ENCODE data around the gene THOC5.
A peak's percentile ranks its signal among the peaks of the same experiment; 100 is the strongest.
"Not testable (repeated sequence)": the region's sequence is repeated elsewhere in the genome, so short reads cannot be mapped to it uniquely, and the experiment has no call there.

THOC5 gene

DNA sequence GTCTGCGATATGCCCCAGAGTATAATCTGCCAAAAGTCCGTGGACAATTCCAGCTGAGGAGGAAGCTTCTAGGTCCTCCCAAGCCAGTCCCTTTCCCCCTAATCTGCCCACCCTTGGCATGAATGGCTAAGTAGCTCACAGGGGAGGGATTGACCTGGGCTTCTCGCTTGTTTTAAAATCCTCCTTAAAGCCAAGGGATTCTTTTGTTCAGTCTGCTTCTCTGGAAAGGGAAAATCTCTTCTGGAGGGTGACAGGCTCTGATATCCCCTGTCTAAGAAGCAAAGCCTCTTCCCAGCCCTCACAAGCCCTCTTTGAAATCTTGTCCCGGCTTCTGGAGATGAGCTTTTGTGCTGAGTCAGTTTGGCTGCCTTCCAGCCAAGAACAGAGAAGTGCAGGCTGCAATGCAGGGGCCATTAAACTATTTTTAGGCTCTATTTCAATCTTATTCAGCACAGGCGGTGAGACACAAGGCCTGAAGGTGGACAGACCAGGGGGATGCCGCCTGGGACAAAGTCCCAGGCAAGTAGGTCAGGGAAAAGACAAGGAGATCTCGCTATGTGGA lies 49.7 kb downstream of the THOC5 start:
- DNase-seq: no peak

DNA sequence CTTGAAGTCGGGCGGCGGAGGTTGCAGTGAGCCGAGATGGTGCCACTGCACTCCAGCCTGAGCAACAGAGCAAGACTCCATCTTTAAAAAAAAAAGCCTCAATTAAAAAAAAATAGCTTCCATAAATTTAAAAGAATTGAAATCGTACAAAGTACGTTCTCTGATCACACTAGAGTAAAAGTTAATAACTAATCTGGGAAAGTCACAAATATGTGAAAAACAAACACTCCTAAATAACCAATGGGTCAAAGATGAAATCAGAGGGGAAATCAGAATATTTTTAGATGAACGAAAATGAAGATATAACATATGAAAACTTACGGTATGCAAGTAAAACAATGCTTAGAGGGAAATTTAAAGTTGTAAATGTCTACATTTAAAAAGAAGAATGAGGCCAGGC lies 53.7 kb downstream of the THOC5 start:
- DNase-seq: no peak

DNA sequence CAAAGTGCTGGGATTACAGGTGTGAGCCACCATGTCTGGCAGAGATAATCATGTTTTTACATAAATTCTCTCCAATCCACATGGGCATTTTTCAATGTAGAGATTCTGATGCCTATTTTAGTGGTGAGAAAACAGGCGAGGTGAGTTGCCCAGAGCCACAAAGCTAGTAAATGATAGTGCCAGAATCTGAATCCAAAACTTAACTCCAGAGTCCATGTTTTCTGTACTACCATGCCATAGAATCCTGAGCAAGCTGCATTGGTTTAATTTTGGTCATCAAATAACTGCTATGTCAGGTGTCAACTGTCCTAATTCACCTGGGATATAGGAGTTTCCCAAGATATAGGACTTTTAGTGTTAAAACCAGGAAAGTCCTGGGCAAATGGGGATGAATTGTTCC lies 59.9 kb downstream of the THOC5 start:
- no peak for DNase-seq

DNA sequence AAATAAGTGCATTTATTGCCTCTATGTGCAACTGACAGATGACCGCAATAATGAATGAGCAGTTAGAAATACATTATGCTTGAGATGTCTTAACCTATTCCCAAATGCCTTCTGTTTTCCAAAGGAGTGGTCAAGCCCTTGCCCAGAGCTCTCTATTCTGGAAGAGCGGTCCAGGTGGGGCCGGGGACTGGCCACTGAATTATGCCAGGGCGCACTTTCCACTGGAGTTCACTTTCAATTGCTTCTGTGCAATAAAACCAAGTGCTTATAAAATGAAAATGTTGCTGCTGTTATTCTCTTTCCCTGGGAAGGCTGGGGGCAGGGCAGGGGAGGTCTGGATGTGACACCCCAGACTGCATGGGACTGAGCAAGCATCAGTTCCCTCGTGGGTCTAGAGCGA lies 62.5 kb downstream of the THOC5 start:
- DNase-seq: no peak

DNA sequence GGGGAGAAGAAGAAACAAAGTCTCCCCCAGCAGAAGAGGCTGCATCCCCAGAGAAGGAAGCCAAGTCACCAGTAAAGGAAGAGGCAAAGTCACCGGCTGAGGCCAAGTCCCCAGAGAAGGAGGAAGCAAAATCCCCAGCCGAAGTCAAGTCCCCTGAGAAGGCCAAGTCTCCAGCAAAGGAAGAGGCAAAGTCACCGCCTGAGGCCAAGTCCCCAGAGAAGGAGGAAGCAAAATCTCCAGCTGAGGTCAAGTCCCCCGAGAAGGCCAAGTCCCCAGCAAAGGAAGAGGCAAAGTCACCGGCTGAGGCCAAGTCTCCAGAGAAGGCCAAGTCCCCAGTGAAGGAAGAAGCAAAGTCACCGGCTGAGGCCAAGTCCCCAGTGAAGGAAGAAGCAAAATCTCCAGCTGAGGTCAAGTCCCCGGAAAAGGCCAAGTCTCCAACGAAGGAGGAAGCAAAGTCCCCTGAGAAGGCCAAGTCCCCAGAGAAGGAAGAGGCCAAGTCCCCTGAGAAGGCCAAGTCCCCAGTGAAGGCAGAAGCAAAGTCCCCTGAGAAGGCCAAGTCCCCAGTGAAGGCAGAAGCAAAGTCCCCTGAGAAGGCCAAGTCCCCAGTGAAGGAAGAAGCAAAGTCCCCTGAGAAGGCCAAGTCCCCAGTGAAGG lies 64.3 kb downstream of the THOC5 start:
- not testable (repeated sequence) for DNase-seq

DNA sequence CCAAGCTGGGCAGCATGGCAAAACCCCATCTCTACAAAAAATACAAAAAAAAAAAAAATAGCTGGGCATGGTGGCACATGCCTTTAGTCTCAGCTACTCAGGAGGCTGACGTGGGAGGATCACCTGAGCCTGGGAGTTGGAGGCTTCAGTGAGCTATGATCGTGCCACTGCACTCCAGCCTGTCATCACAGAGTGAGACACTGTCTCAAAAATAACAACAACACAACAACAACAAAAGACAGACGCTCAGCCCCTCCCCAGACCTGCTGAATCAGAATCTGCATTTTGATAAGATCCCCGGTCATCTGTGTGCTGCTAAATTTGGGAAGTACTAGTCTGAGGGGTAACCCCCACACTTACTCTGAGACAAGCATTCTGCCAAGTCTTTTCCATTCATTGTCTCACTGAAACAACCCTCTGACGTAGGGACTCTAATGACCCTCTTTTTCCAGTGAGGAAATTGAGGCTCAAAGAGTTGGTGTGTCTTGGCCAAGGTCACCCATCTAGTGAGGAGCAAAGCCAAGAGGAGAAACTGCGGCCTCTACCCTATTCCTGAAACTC lies 66.1 kb downstream of the THOC5 start:
- no peak for DNase-seq

DNA sequence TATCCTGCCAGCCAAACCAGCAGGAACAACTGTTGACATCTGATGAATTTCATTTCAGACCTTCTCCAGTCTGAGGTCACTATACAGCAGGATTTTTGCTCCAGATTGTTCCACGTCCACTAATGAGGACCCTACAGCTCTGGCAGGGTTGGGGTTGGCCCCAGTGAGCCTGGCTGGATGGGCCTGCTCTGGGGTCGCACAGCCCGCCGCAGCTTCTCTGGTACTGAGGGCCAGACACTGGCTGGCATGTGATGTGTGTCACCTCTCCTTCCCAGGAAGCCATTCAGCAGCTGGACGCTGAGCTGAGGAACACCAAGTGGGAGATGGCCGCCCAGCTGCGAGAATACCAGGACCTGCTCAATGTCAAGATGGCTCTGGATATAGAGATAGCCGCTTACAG lies 68.1 kb downstream of the THOC5 start:
- no peak for DNase-seq

DNA sequence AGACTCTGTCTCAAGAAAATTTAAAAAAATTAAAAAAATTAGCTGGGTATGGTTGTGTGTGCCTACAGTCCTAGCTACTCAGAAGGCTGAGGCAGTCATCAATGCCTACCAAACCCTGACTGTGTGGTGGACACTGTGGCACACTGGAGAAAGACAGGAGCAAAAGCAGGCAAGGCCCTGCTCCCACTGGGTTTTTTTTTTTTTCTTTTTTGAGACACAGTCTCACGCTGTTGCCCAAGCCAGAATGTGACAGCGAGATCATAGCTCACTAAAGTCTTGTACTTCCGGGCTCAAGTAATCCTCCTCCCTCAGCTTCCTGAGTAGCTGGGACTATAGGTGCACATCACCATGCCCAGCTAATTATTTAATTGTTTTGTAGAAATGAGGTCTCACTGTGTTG lies 68.9 kb downstream of the THOC5 start:
- DNase-seq: no peak

DNA sequence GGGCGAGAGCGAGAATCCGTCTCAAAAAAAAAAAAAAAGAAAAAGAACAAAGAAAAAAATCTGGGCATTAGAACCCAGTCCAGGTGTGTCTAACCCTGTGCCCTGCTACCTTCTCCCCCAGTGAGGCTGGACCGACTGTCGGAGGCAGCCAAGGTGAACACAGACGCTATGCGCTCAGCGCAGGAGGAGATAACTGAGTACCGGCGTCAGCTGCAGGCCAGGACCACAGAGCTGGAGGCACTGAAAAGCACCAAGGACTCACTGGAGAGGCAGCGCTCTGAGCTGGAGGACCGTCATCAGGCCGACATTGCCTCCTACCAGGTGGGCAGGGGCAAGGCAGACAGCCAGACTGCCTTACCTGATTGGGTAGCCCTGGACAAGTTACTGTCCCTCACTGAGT lies 70.3 kb downstream of the THOC5 start:
- no peak for DNase-seq

DNA sequence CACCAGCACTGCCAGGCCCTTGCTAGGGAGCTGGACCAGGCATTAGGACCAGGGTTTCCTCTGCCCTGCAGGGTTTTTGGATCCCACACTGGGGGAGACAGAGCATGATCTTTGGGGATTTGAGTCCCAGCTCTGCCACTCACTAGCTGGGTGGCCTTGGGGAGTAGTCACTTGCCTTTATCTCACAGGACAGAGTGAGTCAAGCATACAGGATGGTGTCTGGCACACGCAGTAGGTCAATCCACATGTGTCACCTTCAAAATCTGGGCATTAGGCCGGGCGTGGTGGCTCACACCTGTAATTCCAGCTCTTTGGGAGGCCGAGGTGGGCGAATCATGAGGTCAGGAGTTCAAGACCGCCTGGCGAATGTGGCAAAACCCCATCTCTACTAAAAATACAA lies 70.8 kb downstream of the THOC5 start:
- no peak for DNase-seq

DNA sequence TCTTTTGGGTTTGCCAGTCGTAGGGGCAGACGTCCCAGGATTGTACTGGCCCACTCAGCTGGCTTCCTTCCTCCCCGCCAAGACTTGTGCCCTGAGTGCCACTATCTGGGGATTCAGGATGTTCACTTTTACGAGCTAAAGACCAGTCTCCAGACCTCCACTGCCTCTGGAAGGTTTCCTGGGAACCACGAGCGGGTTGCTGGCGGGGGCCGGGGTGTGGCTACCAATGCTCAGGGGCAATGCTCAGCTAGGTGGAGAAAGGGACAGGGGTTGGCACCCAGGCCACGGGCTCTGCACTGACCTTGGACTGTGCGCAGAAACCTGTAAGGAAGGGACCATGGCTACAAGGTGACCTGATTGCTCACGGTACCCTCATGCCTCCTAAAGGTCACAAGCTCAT lies 71.3 kb downstream of the THOC5 start:
- no peak for DNase-seq

DNA sequence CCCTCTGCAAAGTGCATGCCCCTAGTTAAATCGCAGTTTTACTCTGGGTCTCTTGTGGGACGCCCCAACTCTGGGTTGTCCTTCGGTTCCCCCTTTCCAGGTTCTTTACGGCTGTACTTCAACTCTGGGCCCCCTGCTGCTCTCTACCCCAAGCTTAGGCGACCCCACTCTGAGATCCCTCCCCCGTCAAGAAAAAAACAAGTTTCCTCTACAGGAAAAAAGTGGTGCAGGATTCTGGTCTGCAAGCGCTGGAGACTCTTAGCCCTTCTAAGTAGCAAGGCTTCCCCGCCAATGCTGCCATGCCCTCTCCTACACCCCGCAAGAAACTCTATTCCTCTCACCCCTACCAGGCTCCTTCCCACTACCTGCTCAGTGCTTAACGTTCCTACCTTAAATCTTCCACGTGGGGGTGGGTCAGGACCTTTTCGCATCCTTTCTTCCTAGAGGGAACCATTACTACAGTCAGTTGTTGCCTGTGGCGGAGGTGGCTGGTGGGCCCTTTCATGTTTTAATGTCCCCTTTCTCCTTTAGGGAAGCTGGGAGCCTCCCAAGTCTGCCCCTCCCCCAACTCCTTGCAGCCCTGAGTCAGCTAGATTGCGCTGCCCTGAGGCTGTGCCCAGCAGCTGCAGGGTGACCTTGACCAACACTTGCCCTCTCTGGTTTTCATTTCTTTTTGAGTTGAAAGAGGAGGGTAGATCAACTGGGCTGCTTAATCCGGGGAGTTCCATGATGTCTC lies 72.1 kb downstream of the THOC5 start:
- no peak for DNase-seq

DNA sequence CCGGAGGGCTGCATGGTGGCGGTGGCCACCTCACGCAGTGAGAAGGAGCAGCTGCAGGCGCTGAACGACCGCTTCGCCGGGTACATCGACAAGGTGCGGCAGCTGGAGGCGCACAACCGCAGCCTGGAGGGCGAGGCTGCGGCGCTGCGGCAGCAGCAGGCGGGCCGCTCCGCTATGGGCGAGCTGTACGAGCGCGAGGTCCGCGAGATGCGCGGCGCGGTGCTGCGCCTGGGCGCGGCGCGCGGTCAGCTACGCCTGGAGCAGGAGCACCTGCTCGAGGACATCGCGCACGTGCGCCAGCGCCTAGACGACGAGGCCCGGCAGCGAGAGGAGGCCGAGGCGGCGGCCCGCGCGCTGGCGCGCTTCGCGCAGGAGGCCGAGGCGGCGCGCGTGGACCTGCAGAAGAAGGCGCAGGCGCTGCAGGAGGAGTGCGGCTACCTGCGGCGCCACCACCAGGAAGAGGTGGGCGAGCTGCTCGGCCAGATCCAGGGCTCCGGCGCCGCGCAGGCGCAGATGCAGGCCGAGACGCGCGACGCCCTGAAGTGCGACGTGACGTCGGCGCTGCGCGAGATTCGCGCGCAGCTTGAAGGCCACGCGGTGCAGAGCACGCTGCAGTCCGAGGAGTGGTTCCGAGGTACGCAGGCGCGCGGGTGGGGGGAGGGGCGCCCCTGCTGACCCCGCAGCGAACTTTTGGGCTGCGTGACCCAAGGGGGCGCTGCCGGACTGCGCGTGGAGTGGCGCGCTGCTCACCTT lies 72.9 kb downstream of the THOC5 start:
- DNase-seq: peak; percentile 60

DNA sequence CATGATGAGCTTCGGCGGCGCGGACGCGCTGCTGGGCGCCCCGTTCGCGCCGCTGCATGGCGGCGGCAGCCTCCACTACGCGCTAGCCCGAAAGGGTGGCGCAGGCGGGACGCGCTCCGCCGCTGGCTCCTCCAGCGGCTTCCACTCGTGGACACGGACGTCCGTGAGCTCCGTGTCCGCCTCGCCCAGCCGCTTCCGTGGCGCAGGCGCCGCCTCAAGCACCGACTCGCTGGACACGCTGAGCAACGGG lies 73.4 kb downstream of the THOC5 start:
- DNase-seq: no peak

DNA sequence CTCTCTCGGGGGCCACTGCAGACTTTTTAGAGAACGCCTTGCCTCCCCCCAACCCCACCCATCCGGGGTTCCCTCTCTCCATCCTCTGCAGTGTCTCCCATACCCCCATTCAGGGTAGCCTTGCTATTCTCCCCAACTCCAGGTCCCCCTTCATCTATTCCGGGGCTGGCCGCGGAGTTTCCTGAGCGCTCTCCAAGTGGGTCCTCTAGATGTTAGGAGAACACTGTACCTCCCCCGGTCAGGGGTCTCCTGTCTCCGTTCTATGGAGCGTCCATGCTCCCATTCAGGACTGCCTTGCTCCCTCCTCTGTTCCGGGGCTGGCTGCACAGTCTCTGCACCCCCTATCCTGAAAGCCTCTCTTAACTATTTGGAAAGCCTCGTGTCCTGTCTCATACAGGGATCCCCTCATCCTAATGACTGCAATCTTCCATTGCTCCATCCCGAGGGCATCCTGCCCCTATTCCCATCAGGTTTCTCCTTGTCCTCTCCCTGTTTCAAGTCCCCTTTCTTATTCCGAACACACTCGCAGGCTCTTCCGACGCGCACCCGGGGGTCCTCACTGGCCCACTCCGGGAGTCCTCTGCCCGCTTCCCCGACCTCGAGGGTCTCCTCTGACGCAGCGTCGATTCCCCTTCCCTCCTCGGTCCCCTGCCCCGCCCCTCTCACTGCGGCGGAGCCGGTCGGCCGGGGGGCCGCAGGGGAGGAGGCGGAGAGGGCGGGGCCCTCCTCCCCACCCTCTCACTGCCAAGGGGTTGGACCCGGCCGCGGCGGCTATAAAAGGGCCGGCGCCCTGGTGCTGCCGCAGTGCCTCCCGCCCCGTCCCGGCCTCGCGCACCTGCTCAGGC lies 73.9 kb downstream of the THOC5 start, which contains the start of gene NEFH:
Gene NEFH (plus strand): TSS at position 802 of the 845 bp plus-strand sequence. CDS start 45 bp downstream, outside the sequence.
- no peak for DNase-seq

DNA sequence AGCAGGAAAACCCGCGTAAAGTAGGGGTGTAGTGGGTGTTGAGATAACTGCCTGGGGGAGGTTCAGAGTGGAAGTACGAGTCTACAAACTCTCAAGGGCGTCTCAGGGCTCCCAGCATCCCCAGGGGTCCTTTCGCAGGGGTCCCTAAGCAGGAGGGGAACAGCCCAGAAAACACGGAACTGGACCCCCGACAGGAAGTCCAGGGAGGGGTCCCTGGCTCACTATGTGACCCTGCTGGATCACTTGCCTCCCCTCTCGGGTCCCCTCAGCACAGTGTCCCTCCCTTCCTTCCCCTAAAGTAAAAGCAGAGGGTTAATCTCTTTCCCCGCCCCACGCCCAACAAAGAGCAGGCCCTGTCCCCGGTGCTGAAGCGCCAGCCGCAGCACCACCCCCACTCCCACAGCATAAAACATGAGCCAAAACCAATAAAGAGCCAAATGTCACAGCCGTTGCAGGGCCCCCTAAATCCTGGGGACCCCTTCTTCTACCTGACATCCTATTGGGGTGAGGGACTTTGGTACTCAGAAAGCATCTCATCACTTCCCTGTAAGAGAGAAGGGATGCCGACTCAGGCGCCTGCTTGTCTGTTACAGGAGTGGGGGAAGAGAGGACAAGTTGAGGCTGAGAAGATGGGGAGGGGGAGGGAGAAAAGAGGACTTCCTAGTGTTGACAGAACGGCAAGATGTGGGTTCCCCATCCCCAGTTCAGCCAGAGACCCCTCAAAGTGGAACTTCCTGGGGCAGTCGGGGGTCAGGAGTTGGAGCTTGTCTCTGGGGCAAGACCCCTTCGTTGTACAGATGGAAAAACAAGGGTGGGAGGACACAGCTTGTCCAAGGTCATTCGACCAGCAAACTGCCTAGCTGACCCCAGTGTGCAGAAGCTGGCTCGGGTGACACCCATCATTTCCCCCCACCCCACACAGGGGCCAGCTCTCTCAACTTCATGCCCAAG lies 75.0 kb downstream of the THOC5 start:
- DNase-seq: peak; percentile 8

DNA sequence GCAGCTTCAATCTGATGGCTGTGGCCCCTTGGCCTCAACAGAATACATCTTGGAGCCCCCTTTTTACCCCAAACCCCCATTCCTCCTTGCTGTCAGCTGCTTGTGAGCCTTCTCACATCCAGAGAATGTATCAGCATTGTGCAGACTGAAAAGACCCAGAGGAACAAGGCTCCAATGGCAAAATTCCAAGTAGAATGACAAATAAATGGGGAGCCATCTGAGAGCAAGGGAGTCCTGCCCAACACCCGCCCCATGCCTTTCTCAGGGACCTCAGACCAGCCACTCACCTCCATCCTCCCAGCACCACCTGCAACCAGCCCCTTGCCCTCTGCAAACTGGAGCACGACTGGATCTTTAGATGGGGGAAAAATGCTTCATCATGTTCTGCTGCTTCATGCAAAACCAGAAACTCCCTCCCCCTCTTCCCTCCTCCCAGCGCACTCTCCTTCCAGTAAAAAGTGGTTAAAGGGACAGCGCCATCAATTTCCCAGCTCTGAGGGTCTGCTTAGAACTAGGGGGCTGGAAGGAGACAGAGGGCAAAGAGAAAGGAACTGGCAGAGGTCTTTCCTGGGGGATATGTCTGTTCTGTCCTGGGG lies 75.7 kb downstream of the THOC5 start:
- DNase-seq: no peak

DNA sequence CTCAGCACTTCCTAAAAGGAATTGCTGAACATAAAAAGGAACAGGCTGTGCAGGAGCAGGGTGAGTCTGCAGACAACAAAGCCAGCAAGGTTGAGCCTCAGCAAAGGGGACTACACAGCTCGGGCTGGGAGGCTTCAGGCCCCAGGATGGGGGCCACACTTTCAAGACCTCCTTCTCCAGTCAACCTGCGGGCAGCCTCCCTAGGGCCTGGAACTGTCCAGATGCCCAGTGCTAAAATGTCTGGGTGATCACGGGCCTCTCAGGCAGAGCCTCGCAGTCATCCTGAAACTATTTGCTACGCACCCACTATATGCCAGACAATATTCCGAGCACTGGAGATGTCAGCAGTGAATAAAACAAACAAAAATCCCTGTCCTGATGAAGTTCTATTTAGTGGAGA lies 77.4 kb downstream of the THOC5 start:
- no peak for DNase-seq

DNA sequence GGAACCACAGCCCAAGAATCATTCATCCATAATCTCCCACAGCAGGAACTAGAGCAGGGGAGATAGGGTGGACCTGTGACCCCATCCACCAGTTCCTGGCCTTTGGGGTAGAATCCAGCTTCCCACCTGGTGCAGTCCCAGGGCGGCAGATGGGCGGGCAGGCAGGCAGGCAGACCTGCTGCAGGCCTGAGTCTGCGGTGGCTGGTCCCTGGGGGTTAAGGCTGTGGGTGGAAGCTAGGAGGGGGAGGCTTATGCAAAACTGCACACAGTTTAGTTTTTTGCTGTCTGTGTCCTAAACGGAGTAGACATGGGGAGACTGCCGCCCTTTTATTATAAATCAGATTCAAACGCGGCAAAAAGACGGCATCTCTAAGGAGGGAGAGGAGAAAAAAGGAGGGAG lies 78.0 kb downstream of the THOC5 start:
- no peak for DNase-seq

DNA sequence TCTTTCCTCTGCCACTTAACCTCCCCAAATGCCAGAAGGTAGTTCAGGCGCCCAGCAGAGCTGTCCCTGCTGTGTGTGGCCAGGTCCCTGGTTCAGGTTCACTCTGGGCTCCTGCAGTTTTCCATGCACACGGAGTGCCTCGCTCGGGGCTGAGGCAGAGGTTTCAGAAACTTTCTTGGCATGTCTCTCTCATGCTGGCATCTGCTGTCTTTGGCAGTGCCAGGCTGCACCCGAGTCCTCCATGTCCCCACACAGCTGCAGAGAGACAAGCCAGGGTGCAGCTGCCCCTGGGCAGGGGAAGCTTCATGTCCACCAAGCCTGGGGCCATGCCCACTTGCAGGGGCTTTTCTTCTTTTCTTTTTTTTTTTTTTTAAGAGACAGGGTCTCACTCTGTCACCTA lies 80.6 kb downstream of the THOC5 start:
- no peak for DNase-seq
